ENCODE data around the gene HS3ST3A1. TPM values are rescaled to one million over a fixed set of nuclear protein-coding genes. Genes with fewer than 3 reads are reported as not detected.

HS3ST3A1 gene
- total and polyA plus RNA-seq, 10 donors, result 1.9 to 25.9 (median 16.4) TPM

DNA sequence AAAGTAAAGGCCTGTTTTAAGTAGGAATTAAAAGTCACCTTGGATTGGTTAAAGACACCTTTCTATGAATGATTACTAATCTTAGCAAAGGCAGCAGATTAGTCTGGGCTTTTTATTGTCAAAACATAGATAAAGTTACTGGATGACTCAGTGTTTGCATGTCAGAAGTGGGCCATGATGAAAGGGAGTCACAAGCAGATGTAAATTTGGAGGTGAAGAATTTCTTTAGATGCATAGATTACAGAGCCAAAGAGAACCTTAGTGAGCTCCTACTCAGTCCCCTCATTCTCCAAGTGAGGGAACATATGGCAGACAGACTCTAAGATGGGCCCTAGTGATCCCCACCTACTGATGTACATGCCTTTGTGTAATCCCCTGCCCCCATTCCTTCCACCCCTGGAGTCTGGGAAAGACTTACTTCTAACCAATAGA lies 124.5 kb downstream of the HS3ST3A1 start:
- no peak overlapping the region for H3K27ac ChIP-seq
- no peak overlapping the region for H3K4me3 ChIP-seq
- peaks cover 4 to 29% (median 24%) of the 10 kb centered on the region in 8 donors for H3K9me3 ChIP-seq
- no peaks in the 10 kb centered on the region for H3K36me3 ChIP-seq
- no peaks in the 10 kb centered on the region for H3K4me1 ChIP-seq
- DNase-seq, result no peak
- intact Hi-C loops (cut with DNase I; ENCODE audit: low total_unique reads), result no loop called here
- H3K27me3 ChIP-seq (replicated peaks in 1 of 7), result no peaks in the 10 kb centered on the region
- no peak for TF ChIP-seq POLR2AphosphoS5 (IDR thresholded peaks at IDR 0.05)
- no peak for TF ChIP-seq POLR2A (IDR thresholded peaks at IDR 0.05)
- TF ChIP-seq, protein P1, sequence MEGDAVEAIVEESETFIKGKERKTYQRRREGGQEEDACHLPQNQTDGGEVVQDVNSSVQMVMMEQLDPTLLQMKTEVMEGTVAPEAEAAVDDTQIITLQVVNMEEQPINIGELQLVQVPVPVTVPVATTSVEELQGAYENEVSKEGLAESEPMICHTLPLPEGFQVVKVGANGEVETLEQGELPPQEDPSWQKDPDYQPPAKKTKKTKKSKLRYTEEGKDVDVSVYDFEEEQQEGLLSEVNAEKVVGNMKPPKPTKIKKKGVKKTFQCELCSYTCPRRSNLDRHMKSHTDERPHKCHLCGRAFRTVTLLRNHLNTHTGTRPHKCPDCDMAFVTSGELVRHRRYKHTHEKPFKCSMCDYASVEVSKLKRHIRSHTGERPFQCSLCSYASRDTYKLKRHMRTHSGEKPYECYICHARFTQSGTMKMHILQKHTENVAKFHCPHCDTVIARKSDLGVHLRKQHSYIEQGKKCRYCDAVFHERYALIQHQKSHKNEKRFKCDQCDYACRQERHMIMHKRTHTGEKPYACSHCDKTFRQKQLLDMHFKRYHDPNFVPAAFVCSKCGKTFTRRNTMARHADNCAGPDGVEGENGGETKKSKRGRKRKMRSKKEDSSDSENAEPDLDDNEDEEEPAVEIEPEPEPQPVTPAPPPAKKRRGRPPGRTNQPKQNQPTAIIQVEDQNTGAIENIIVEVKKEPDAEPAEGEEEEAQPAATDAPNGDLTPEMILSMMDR (IDR thresholded peaks at IDR 0.05 in 8 of 11, conservative IDR thresholded peaks at IDR 0.05 in 3 of 11), result no peak

DNA sequence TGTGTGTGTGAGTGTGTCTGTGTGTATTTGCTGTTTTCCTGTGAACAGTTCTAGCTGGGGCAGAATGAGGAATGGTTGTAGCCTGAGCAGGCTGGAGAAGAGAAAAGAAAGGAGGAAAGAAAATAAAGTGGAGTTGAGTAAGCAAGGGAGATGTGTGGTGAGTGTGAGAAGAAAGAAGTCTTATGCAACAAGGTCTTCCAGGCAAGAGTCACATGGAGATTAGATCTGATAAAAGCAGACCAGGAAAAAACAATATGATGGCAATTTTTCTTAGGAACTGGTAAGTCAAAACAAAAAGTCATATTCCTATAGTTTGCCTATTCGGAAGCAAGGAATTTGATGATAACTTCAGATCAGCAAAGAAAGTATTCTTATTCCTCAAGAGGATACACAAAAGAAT lies 125.0 kb downstream of the HS3ST3A1 start:
- intact Hi-C loops (cut with DNase I; ENCODE audit: low total_unique reads), result no loop called here
- no peak overlapping the region for H3K27ac ChIP-seq
- no peak for TF ChIP-seq POLR2AphosphoS5 (IDR thresholded peaks at IDR 0.05)
- TF ChIP-seq POLR2A (IDR thresholded peaks at IDR 0.05), result no peak
- TF ChIP-seq, protein P1 (IDR thresholded peaks at IDR 0.05 in 8 of 11, conservative IDR thresholded peaks at IDR 0.05 in 3 of 11), result no peak
- WGBS, 5 donors, result 85 to 97% (median 94%) methylated on average over 1 of the region's 1 CpG
- H3K9me3 ChIP-seq, result peaks cover 4 to 28% (median 22%) of the 10 kb centered on the region in 8 donors
- no peaks in the 10 kb centered on the region for H3K36me3 ChIP-seq
- no peaks in the 10 kb centered on the region for H3K4me1 ChIP-seq
- H3K27me3 ChIP-seq (replicated peaks in 1 of 7), result no peaks in the 10 kb centered on the region
- no peak for DNase-seq
- H3K4me3 ChIP-seq, result no peak overlapping the region

GRCh38 chr17:13475574-13476223 lies 126.0 kb downstream of the HS3ST3A1 start:
- no peaks in the 10 kb centered on the region for H3K27me3 ChIP-seq (replicated peaks in 1 of 7)
- H3K9me3 ChIP-seq, result peaks cover 0 to 17% (median 12%) of the 10 kb centered on the region in 8 donors
- H3K4me1 ChIP-seq, result no peaks in the 10 kb centered on the region
- no peak overlapping the region for H3K4me3 ChIP-seq
- no peak for TF ChIP-seq POLR2A (IDR thresholded peaks at IDR 0.05)
- TF ChIP-seq, protein P1 (IDR thresholded peaks at IDR 0.05 in 8 of 11, conservative IDR thresholded peaks at IDR 0.05 in 3 of 11), result no peak
- no peak for TF ChIP-seq POLR2AphosphoS5 (IDR thresholded peaks at IDR 0.05)
- no peak for DNase-seq
- no peaks in the 10 kb centered on the region for H3K36me3 ChIP-seq
- intact Hi-C loops (cut with DNase I; ENCODE audit: low total_unique reads), result no loop called here
- 73 to 86% (median 78%) methylated on average over 2 of the region's 2 CpGs for WGBS, 5 donors
- no peak overlapping the region for H3K27ac ChIP-seq

DNA sequence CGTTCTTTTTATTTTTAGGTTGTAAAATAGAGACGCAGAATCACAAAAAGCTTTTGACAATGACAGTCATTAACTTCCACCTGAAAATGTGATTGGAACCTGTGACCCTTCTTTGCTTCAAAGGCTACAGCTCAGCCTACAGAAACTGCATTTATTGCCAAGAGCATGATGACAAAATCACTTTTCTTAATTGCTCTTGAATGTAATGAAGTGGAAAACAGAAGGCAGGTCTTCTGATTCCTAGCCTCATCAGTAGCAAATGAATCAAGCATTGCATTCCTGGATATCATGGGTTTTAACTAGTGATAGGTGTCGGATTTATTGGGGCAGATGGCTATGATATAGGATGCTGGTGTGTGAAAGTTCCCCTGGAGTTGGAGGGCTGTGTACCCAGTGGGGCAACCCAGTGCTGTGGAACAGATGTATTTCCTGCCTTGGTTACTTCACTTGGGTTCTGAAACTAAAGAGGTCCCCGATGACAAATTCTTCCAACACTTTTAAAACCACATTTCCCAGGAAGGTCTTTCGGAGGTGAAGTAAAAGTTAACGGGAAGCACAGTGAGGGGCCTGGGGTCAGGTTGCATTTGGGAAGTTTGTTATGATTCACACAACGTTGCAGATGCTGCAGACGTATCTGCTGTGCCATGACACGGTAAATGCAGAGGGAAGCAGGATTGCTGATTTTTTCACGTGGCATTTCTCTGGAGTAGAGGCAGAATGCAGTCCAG lies 127.5 kb downstream of the HS3ST3A1 start:
- TF ChIP-seq POLR2AphosphoS5 (IDR thresholded peaks at IDR 0.05), result no peak
- TF ChIP-seq POLR2A (IDR thresholded peaks at IDR 0.05), result no peak
- TF ChIP-seq, protein P1 (IDR thresholded peaks at IDR 0.05 in 8 of 11, conservative IDR thresholded peaks at IDR 0.05 in 3 of 11), result no peak
- H3K4me3 ChIP-seq, result no peak overlapping the region
- no peaks in the 10 kb centered on the region for H3K27me3 ChIP-seq (replicated peaks in 1 of 7)
- DNase-seq, result no peak
- WGBS, 5 donors, result 72 to 80% (median 76%) methylated on average over 10 of the region's 10 CpGs
- no peaks in the 10 kb centered on the region for H3K4me1 ChIP-seq
- H3K27ac ChIP-seq, result no peak overlapping the region
- H3K36me3 ChIP-seq, result no peaks in the 10 kb centered on the region
- peaks cover 0 to 3% (median 0%) of the 10 kb centered on the region in 8 donors for H3K9me3 ChIP-seq
- intact Hi-C loops (cut with DNase I; ENCODE audit: low total_unique reads), result no loop called here
